Astrocyte of the cerebellum (primary cell): Measurements from ENCODE around the gene MPHOSPH8.

ENCODE experiments used
- DNase-seq: peaks from one replicate; pipeline ENCODE4 v3.0.0-alpha.2; 2011; ENCODE audit warnings: low read depth
- H3K4me3 ChIP-seq: 2 replicates; pipeline ENCODE4 v1.5.1; 2011; ENCODE audit warnings: mild to moderate bottlenecking, low read depth, low read length, moderate library complexity
- in situ Hi-C: cut with HindIII; loops from 2 replicates; pipeline ENCODE4 v1.10.0; 2017; ENCODE audit warnings: low sequenced_read_pairs
- TF ChIP-seq, protein P1 (sequence below): IDR thresholded peaks from 2 replicates; pipeline ENCODE4 v1.5.1; 2012; ENCODE audit warnings: low read length, low read depth, moderate library complexity, mild to moderate bottlenecking; ENCODE audit errors: missing control alignments

MPHOSPH8 gene

DNA sequence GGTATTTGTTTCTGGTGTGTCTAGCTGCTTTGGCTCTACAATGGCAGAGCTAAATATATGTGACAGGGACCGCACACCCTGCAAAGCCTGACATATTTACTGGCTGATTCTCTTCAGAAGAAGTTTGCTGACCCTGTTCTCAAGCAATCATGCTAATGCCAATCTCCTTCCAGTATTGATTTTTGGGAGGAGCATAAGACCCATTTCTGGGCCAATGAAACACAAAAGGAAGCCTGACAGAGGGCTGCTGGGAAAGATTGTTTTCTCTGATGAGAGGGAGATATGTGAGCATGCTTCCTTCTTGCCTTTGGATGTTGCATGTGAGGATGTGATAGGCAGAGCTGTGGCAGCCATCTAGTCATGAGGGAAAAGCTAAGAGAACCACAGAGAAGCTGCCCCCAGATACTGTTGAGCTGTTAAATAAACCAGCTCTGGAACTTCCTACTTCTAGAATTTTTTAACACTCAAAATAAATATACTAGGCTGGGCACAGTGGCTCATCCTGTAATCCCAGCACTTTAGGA lies 40.7 kb upstream of the MPHOSPH8 start:
- in situ Hi-C loops = no loop called here
- H3K4me3 ChIP-seq = no peak overlapping the region
- TF ChIP-seq, protein P1, sequence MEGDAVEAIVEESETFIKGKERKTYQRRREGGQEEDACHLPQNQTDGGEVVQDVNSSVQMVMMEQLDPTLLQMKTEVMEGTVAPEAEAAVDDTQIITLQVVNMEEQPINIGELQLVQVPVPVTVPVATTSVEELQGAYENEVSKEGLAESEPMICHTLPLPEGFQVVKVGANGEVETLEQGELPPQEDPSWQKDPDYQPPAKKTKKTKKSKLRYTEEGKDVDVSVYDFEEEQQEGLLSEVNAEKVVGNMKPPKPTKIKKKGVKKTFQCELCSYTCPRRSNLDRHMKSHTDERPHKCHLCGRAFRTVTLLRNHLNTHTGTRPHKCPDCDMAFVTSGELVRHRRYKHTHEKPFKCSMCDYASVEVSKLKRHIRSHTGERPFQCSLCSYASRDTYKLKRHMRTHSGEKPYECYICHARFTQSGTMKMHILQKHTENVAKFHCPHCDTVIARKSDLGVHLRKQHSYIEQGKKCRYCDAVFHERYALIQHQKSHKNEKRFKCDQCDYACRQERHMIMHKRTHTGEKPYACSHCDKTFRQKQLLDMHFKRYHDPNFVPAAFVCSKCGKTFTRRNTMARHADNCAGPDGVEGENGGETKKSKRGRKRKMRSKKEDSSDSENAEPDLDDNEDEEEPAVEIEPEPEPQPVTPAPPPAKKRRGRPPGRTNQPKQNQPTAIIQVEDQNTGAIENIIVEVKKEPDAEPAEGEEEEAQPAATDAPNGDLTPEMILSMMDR = no peak
- no peak for DNase-seq

DNA sequence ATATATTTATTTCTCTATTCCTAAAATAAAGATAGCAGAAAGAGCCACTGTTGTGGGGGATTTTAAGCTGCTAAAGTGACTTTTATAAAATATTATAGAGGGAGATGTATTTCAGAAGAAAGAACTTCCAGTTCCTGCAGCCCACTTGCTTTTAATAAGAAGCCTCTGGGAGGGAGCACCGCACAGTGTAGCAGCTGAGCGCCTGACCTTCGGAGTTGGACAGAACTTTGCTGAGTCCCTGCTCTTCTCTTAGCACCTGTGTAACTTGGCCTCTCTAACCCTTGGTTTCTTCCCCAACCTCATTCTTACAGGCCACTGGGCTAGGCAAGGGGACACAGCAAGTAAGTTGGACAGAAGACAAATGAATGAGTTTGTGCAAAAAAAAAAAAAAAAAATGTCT lies 37.4 kb upstream of the MPHOSPH8 start:
- TF ChIP-seq, protein P1 = no peak
- DNase-seq = no peak
- no peak overlapping the region for H3K4me3 ChIP-seq
- in situ Hi-C loops = no loop called here

DNA sequence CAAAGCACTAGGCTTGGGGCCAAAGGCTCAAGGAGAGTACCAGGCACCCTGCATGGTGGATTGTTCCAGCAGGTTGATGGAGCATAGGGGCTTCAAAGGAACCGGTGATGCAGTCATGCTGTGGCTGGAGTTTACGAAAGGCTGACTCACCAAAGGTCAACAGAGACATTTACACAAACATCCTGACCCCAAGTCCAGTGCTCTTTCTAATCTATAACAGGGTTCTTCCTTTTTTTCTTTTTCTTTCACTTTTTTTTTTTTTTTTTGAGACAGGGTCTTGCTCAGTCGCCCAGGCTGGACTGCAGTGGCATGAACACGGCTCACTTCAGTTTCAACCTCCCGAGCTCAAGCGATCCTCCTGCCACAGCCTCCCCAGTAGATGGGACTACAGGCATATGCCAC lies 36.5 kb upstream of the MPHOSPH8 start:
- H3K4me3 ChIP-seq = no peak overlapping the region
- in situ Hi-C loops = no loop called here
- DNase-seq = no peak
- TF ChIP-seq, protein P1 = no peak

DNA sequence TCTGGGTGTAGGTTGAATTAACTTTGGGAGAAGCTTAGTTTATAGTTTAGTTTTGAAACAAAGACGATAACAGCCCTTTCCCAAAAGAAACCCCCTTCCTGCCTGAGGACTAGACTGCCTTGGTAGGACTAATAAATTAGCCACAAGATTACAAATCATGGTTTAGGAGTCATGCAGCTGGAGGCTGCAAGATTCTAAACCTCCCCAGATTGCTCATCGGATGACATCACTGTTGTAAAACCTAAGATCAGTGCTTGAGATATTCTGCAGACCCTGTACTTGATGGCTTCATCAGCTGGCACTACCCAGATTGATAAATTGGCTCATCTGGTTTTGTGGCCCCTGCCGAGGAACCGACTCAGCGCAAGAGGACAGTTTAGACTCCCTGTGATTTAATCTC lies 35.9 kb upstream of the MPHOSPH8 start:
- in situ Hi-C loops = no loop called here
- H3K4me3 ChIP-seq = no peak overlapping the region
- no peak for DNase-seq
- TF ChIP-seq, protein P1 = no peak

DNA sequence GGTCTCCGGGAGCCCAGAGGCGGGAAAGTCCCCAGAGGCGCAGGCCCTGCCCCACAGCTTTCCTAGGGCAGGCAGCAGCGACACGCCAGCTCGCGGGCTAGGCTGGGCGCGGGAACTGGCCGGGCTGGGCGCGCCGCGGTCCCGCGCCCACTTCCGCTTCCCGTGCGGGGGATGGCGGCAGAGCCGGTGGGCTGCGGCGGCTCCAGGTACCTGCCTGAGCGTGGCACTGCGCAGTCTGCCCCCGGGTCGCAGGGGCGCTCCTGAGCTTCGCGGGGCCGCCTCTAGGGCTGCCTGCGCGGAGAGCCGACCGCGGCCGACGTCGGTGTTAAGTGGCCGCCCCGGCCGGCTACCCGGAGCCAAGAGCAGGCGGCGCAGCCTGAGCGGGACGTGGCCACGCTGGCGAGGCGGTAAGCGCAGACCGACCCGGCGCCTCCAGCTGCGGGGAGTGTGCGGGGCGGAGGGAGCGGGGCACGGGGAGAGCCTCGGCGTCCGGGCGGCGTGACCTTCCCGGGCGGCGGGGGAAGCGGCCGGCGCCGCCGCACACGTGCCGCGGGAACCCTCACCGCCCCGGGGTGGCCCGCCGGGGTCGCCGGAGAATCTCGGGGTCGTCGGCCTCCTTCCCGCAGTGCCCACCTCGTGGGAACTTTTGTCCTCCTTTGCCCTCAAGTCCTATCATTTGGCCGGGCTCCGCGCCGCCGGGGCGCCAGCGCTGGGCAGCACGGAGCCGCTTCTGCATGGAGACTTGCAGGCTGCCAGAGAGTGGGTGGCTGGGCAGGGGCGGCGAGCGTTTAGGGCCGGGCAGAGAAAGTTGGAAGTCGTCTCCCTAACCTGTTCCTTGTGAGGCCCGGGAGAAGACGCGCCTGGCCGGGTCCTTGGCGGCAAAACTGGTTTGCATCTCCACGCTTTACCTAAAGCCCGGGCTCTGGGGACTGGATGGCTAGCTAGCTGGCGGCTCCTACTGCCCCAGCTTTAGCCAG lies 31.4 kb upstream of the MPHOSPH8 start:
- DNase-seq = no peak
- TF ChIP-seq, protein P1 = no peak
- H3K4me3 ChIP-seq = peak overlapping the region; percentile 54
- in situ Hi-C loops = no loop called here

DNA sequence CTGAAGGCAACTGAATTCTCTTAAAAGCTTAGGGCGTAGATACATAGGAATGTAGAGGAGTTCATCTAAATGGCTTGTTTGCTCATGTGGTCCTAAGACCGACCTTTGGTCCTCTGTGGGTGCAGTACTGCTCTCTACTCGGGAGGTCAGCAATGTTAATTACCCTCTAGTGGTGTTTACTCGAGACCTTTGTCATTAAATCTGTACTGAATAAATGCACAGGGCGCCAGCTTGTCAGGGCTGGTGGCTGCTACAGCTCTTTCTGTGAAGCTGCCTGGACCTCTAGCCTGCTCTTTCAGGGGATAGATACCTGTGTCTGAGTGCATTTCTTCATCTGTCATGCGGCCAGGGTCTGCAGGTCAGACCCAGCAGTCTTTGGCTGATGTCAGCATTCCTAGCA lies 29.2 kb upstream of the MPHOSPH8 start:
- in situ Hi-C loops = no loop called here
- DNase-seq = no peak
- TF ChIP-seq, protein P1 = no peak
- H3K4me3 ChIP-seq = no peak overlapping the region
